ENCODE results near the gene JMJD1C. TPM values are rescaled to one million over a fixed set of nuclear protein-coding genes. Genes with fewer than 3 reads are reported as not detected.

The JMJD1C gene
- total and polyA plus RNA-seq, 10 of the 15 experiments (the other 5 are each of a cell fraction or from before 2014, with no cell fraction given): 31.2 to 83.3 (median 49.5) TPM

DNA sequence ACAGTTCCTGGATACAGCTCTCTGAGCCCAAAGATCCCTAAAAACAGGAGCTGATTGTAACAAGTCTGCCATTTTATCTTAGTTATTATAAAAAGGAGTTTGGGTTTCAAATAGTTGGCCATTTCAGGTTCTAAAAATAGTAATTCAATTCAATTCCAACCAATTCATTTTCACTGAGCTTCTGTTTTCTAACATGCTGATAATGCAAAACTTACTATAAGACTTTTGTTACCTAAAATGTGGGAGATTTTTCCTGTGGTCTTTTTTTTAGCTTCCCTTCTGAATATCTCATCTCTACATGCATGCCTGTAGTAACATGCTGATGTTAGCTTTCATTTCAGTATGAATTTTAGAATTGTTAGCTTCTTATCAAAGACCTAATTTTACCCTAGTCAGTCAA, 319.3 kb downstream of the JMJD1C start (continued):
- no peak for TF ChIP-seq ETV6 (conservative IDR thresholded peaks at IDR 0.05 in 1 of 2, IDR thresholded peaks at IDR 0.05 in 1 of 2; ENCODE audit: borderline replicate concordance in 1 of 2, low read depth in 1 of 2)

DNA sequence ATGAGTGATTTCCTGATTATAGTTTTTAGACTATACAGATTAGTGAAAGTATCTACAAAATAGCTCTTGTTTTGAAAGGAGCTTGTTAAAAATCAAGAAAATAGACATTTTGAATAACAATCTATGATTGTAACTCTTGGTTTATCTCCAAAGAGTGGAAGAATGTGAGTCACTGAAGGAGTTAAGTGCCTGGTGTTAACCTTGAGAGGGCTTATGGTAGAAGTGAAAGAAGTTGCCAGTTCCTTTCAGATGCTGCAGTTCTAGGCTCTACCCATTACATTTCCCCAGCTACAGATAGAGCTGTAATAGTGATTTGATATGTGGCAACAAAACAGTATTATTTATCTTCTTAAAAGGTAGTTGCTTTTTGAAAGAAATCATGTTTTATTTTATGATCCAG, 320.0 kb downstream of the JMJD1C start:
- no peak overlapping the region for H3K4me2 ChIP-seq (ENCODE audit: control insufficient read depth, insufficient read depth)
- POLR2A ChIA-PET: interaction anchor here (3.3 kb wide), 1 partner anchor 11 kb away, joined by 15 read pairs; no protein-coding TSS in a partner anchor
- intact Hi-C loops (cut with micrococcal nuclease; ENCODE audit: unreplicated experiment): no loop called here
- H3K36me3 ChIP-seq (ENCODE audit: control insufficient read depth in 2 of 2, insufficient read depth in 2 of 2, low read length in 1 of 2): peaks cover 0 to 9% of the 10 kb centered on the region in 2 experiments; a peak in 3 of 4 replicates
- no peak overlapping the region for H2AFZ ChIP-seq (ENCODE audit: control insufficient read depth, low read depth, low read length)
- no peak overlapping the region for H3K27ac ChIP-seq (ENCODE audit: control insufficient read depth, insufficient read depth)
- ATAC-seq (peak; percentile 80), DNase-seq (ENCODE audit: low read depth, low spot score) (no peak), FAIRE-seq (no peak)
- TF ChIP-seq TCF3 (IDR thresholded peaks at IDR 0.05; ENCODE audit: borderline replicate concordance, insufficient read depth, low read depth, low read length): no peak
- no peak for TF ChIP-seq ESRRA (IDR thresholded peaks at IDR 0.05; ENCODE audit: low read length)
- no peak for TF ChIP-seq FOXK2 (IDR thresholded peaks at IDR 0.05)
- TF ChIP-seq LARP7 (IDR thresholded peaks at IDR 0.05): no peak
- no peak for TF ChIP-seq EP300 (IDR thresholded peaks at IDR 0.05; ENCODE audit: borderline replicate concordance in 1 of 2, control insufficient read depth in 1 of 2, low read depth in 2 of 2, low read length in 2 of 2)
- TF ChIP-seq IKZF2 (IDR thresholded peaks at IDR 0.05): no peak
- no peak for TF ChIP-seq EED (IDR thresholded peaks at IDR 0.05; ENCODE audit: low read depth)
- TF ChIP-seq RUNX3 (IDR thresholded peaks at IDR 0.05; ENCODE audit: low read length): no peak
- TF ChIP-seq, protein P1, sequence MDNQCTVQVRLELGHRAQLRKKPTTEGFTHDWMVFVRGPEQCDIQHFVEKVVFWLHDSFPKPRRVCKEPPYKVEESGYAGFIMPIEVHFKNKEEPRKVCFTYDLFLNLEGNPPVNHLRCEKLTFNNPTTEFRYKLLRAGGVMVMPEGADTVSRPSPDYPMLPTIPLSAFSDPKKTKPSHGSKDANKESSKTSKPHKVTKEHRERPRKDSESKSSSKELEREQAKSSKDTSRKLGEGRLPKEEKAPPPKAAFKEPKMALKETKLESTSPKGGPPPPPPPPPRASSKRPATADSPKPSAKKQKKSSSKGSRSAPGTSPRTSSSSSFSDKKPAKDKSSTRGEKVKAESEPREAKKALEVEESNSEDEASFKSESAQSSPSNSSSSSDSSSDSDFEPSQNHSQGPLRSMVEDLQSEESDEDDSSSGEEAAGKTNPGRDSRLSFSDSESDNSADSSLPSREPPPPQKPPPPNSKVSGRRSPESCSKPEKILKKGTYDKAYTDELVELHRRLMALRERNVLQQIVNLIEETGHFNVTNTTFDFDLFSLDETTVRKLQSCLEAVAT (IDR thresholded peaks at IDR 0.05): no peak
- TF ChIP-seq IKZF1 (conservative IDR thresholded peaks at IDR 0.05): no peak
- H3K4me3 ChIP-seq: no peak overlapping the region
- RAD21 ChIA-PET (ENCODE audit: unreplicated experiment): interaction anchor here (0.6 to 4.1 kb wide), 7 partner anchors 9 to 576 kb away, joined by 3 to 24 read pairs (median 4); partner anchors contain the start of gene NRBF2
- no peaks in the 10 kb centered on the region for H4K20me1 ChIP-seq (ENCODE audit: control insufficient read depth, insufficient read depth)
- SMC1A ChIA-PET (ENCODE audit: uncharacterized antibody, unreplicated experiment): interaction anchor here (0.5 to 4.8 kb wide), 17 partner anchors 10 to 708 kb away, joined by 3 to 40 read pairs (median 3); partner anchors contain the start of gene NRBF2
- no peaks in the 10 kb centered on the region for H3K27me3 ChIP-seq (replicated peaks in 1 of 2; ENCODE audit: control insufficient read depth in 2 of 2, insufficient read depth in 2 of 2, low read length in 1 of 2)
- no peaks in the 10 kb centered on the region; the same call in 1 of the 2 replicates for H3K4me1 ChIP-seq (ENCODE audit: control insufficient read depth, insufficient read depth, low read length)
- CTCF ChIA-PET: interaction anchor here (0.7 to 4.3 kb wide), 12 partner anchors 9 to 708 kb away, joined by 3 to 57 read pairs (median 8); partner anchors contain the start of gene NRBF2
- no peaks in the 10 kb centered on the region for H3K9me3 ChIP-seq (replicated peaks; ENCODE audit: control insufficient read depth, insufficient read depth, low read length)
- H3K79me2 ChIP-seq (ENCODE audit: control insufficient read depth, insufficient read depth, low read length): peaks cover 58% of the 10 kb centered on the region
- H3K9ac ChIP-seq (ENCODE audit: control insufficient read depth, insufficient read depth, low read length): no peak overlapping the region
- no TSS peak for BruUV-seq (replicated peaks)
- in situ Hi-C loops (cut with MboI): no loop called here

All from GM12878 (cell line).